Right lobe of liver (tissue), 4 donors: ENCODE data around the gene PDZD4.

Source experiments
- CTCF ChIP-seq, 4 donors: fragments of 200-600 bp in 3 of 4; fragments of 450-650 bp in 1 of 4; IDR thresholded peaks; one replicate each; pipeline versions ENCODE4 v1.5.1 to v1.8.0; 2016 to 2022; ENCODE audit warnings: antibody characterized with exemption in 4 of 4, mild to moderate bottlenecking in 2 of 4
- POLR2A ChIP-seq: fragments of 450-650 bp; IDR thresholded peaks from one replicate; pipeline ENCODE4 v1.6.1; 2017; ENCODE audit warnings: antibody characterized with exemption, mild to moderate bottlenecking
- donor health status: DM: no; HTN: no; CAD: no.
- donor health status: DM: no; HTN: no; CAD: no.
- donor health status: DM: no; HTN: yes; CAD: no.

GRCh38 chrX:153784325-153784967, 45.9 kb downstream of the PDZD4 start:
- TF ChIP-seq CTCF (IDR thresholded peaks at IDR 0.05), result no peak
- TF ChIP-seq POLR2A, result no peak
